GM21528 (cell line): ENCODE data around the gene MGST2.

ENCODE experiments used
- ATAC-seq: cut with Tn5 transposase; IDR thresholded peaks from one replicate; pipeline ENCODE4 v1.9.1; 2021; ENCODE audit warnings: mild to moderate bottlenecking, moderate library complexity; ENCODE audit not compliant: unreplicated experiment, low FRiP score

MGST2 gene

DNA sequence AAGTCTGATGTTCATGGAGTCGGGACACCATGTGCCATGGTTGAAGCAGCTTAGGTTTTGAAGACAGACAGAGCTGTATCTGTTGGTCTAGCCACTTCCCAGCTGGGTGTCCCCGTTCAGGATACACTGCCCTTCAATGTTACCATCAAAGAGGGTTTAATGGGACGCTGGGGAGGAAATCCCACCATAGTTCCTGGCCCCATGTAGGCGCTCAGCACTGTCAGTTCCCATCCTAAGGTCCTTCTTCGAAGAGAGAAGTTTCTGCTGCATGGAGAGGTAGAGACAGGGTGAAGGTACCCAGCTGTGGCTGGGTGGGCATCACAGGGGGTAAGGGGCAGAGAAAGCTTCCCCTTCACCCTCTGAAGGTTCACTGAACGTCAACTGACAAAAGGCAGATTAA lies 3.7 kb downstream of the MGST2 start:
- no peak for ATAC-seq

- ATAC-seq: no peak
These were observed 4.3 kb downstream of the MGST2 start for GRCh38 chr4:139669890-139670289.

GRCh38 chr4:139670775-139671174 lies 5.2 kb downstream of the MGST2 start:
- ATAC-seq: no peak

- ATAC-seq: no peak
These were observed 6.6 kb downstream of the MGST2 start for GRCh38 chr4:139672215-139672614.

DNA sequence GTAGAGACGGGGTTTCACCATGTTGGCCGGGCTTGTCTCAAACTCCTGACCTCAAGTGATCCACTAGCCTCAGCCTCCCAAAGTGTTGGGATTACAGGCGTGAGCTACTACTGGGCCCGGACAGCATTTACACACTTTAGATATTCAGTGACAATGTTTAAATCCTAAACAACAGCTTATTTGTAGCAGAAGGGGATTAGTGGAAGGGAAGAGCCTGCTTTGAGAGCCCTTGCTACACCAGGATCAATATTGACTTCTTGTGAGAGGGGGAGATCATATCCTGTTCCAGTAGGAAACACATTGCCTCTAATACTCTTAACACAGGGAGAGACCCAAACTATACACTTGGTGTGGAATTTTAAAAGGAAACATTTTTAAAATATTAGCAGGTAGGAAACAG lies 7.1 kb downstream of the MGST2 start:
- ATAC-seq: no peak

DNA sequence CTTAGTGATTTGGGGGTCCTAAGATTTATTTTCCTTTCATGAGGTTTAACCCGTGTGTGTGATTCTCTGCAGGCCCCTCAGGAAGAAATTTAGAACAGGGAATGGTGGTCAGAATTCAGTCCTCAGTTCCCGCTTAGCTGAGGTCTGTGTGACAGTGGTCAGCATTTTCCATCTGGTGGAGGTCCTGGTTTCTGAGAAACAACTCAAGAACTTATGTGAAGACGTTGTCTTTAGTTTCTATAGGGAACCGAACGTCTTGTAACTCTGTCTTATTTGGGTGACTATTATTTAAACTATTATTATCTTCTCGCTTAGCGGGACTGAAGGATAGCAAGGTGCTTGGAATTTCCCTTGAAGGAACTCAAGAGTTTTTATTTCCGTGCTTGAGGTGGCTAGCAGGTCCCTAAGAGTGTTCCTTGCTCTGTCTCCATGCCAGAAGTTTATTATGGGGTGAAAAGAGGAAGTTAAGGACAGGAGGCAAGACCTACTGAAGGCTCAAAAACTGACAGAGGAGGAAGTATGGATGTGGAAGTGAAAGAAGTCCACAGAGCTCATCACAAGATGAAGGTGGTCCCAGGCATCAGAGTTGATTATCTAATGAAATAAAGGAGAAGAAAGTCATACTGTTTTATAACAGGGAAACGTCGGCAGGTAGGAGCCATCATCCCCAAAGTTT lies 9.4 kb downstream of the MGST2 start:
- no peak for ATAC-seq

DNA sequence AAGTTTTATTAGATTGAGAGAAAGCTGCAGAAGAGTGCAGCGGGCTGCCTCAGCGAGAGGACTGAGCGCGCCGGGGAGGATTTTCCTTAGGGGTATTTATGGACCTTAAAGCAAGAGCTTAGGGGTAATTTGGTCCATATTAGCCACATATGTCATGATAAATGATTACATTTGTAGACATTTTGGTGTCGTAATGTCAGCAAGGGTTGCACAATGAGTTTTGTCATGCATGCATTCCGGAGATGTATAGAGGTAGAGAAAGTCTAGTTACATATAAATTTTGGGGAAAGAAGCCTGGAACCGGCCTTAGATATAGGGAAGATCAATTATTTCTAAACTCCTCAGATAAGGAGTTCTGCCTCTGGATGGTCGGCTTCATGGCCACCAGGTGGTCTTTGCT lies 10.0 kb downstream of the MGST2 start:
- no peak for ATAC-seq

DNA sequence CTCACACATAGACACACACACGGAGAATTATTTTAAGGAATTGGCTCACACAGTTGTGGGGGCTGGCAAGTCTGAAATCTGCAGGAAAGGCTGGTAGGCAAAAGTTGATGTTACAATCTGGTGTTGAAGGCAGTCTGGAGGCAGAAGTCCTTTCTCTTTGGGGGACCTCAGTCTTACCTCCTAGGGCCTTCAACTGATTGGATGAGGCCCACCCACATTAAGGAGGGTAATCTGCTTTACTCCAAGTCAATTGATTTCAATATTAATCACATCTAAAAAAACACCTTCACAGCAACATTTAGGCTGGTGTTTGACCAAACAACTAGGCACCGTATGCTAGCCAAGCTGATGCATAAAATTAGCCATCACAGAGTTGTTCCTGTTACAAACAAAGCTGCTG lies 10.7 kb downstream of the MGST2 start:
- ATAC-seq: no peak

DNA sequence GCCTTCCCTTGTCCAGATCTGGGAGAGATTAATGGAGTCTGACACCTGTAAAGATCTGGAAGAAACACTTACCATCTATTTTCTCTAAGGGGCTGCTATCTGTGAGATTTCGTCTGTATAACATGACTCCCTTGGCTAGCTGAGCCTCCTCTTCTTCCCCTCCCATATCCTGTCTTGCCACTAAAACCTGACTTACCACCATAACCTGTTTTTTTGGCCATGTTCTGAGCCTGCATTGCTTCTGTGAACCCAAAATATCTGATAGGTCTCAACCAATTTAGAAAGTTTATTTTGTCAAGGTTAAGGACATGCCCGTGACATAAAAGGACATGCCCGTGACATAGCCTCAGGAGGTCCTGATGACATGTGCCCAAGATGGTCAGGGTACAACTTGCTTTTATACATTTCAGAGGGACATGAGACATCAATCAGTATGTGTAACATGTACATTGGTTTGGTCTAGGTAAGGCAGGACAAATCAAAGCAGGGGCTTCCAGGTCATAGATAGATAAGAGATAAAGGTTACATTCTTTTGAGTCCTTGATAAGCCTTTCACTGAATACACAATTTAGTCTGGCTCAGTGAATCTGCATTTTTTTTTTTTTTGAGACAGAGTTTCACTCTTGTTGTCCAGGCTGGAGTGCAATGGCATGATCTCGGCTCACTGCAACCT lies 11.4 kb downstream of the MGST2 start:
- ATAC-seq: no peak

GRCh38 chr4:139682309-139682708 lies 16.7 kb downstream of the MGST2 start:
- no peak for ATAC-seq

GRCh38 chr4:139682741-139683151 lies 17.1 kb downstream of the MGST2 start:
- ATAC-seq: no peak

GRCh38 chr4:139684351-139684750 lies 18.7 kb downstream of the MGST2 start:
- ATAC-seq: no peak

DNA sequence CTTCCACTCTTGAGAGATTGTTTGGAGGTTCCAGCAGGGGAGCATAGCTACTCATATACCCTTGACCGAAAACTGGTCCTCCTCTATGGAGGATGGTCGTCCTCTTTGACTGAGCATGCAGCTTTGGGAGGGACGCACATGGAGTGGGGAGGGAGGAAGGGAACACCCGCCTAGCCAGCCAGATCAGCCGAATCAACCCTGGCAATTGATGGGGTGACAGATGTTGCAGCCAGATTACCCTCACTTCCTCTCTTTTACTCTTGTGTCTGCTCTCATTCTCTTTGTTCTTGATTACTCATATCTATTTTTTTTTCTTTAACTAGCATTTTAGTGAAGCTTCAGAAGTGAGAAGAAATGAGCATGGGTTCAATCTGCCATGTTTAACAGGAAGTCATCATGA lies 19.6 kb downstream of the MGST2 start:
- ATAC-seq: no peak

DNA sequence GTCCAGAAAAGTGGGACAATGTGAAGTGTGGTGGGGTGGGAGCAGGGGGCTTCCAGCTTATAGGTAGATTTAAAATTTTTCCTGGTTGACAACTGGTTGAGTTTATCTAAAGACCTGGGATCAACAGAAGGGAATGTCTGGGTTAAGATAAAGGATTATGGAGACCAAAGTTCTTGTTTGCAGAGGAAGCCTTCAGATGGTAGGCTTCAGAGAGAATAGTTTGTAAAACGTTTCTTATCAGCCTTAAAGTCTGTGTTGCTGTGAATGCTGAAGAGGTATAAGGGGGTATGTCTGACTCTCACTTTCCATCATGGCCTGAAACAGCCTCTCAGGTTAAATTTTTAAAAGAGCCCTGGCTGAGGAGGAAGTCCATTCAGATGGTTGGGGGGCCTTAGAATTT lies 20.5 kb downstream of the MGST2 start:
- ATAC-seq: no peak

GRCh38 chr4:139686988-139687387 lies 21.4 kb downstream of the MGST2 start:
- ATAC-seq: no peak

DNA sequence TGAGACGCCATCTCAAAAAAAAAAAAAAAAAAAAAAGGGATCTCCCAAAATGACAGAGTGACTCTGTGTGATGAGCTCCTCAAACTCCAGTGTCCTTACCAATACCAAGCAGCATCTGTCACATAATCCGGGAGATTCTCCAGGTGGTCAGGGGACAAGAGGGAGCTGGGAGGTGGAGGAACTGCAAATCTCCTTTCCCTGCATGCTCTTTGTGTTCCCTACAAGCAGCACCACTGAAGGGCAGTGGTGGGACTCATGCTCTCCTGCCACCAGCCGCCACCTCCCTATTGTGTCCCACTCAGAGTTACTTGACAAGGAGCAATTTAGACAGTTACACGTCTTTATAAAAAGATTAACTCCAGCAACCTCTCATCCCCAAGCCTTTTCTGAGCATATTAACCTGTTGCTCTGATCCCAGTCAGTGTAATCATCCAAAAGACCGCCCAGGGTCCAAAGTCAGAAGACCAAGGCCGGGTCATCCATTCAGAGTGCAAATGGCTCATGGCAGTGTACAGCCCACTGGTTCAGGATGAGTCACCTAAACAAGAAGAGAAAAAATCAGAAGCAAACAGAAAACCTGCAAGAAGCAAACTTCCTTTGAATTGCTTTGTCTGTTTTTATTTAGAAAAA lies 23.6 kb downstream of the MGST2 start:
- ATAC-seq: no peak

DNA sequence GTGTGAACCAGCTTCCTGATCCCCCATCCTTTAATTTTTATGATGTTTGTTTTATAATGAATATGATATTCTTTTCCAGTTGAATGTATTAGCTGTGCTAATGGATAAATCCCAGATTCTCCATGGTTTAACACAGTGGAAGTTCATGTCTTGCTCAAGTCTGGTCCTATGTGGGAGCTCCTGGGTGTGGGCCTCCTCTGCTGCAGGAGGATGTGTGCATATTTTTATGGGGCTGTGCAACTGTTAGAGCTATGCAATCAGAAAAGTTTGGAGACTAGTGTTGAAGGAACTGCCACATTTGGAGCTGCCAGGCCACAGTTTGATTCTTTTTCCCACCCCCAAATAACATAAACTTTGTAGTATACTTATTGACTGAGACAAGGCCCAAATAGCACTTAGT lies 24.8 kb downstream of the MGST2 start:
- no peak for ATAC-seq

GRCh38 chr4:139692309-139693012 lies 26.8 kb downstream of the MGST2 start:
- ATAC-seq: no peak

- ATAC-seq: no peak
These were observed 29.0 kb downstream of the MGST2 start for GRCh38 chr4:139694522-139695107.

DNA sequence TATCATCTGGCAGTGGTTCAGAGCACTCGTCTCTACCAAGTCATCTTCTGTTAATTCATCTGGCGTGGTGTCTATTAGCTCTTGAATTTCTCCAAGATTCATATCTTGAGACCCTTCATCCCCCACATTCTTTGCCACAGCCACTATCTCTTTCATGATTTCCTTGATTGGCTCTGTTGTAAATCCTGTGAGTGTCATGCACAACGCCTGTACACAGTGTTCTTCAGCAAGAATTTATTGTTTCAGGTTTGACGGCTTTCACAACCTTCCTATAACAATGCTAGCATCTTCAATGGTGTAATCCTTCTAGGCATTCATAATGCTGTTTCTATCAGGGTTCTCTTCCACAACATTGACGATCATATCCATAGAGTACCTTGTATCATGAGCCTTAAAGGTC lies 30.9 kb downstream of the MGST2 start:
- ATAC-seq: no peak
